ENCODE measurements around the gene RUFY3.

GRCh38 chr4:70829015-70829414 is 107.3 kb downstream of the RUFY3 start:
- TF ChIP-seq EZH2 (IDR thresholded peaks at IDR 0.05) (no peak), EZH2phosphoT487 (IDR thresholded peaks at IDR 0.05) (no peak)
